Omental fat pad (tissue), 4 donors: ENCODE results near the gene NAXE. TPM values are rescaled to one million over a fixed set of nuclear protein-coding genes. Genes with fewer than 3 reads are reported as not detected.

Experiments used
- ATAC-seq: fragments of 150-250 bp; one replicate; pipeline ENCODE4 v1.9.1; 2016; ENCODE audit warnings: mild to moderate bottlenecking, moderate library complexity; ENCODE audit not compliant: low FRiP score
- DNase-seq: peaks from one replicate; pipeline ENCODE4 v3.0.0-alpha.2; 2019; ENCODE audit warnings: low spot score
- total RNA-seq, 4 donors: library from RNA; depleted of rRNA; stranded (reverse); fragments of >200 nt; gene quantifications; one replicate each; pipeline ENCODE4 v1.1.0, GENCODE V29; 2016
- TF ChIP-seq, protein P1 (sequence below), 3 donors: fragments of 450-650 bp; IDR thresholded peaks; one replicate each; pipeline ENCODE4 v1.5.1; 2016 to 2017; ENCODE audit warnings: antibody characterized with exemption in 3 of 3, mild to moderate bottlenecking in 3 of 3, moderate library complexity in 2 of 3

The NAXE gene
- total RNA-seq, 4 donors from 2014 or later, result 49.4 to 71.5 (median 58.9) TPM

DNA sequence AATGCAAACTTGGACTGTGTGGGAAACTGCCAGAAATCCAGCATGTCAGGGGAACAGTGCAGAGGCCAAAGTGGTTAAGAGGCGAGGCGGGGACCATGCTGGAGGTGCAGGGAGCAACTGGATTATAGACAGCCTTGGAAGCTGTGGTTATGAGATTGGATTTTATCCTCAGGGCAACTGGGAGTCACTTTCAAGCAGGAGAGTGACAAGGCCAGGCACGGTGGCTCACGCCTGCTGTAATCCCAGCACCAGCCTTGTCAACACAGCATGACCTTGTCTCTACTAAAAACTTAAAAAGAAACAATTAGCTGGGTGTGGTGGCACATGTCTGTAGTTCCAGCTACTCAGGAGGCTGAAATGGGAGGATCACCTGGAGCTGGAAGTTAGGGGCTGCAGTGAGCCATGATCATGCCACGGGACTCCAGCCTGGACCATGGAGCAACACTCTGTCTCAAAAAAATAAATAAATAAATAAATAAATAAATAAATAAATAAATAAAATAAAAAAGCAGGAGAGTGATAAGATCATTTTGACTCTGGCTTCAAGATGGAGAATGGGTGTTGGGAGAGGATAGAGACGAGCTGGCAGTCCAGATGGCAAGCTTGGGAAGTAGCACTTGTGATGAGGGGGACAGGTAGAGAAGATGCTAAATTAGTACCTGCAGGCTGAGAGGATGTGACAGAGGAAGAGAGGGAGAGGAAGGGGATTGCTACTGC, 31.2 kb downstream of the NAXE start:
- TF ChIP-seq, protein P1, sequence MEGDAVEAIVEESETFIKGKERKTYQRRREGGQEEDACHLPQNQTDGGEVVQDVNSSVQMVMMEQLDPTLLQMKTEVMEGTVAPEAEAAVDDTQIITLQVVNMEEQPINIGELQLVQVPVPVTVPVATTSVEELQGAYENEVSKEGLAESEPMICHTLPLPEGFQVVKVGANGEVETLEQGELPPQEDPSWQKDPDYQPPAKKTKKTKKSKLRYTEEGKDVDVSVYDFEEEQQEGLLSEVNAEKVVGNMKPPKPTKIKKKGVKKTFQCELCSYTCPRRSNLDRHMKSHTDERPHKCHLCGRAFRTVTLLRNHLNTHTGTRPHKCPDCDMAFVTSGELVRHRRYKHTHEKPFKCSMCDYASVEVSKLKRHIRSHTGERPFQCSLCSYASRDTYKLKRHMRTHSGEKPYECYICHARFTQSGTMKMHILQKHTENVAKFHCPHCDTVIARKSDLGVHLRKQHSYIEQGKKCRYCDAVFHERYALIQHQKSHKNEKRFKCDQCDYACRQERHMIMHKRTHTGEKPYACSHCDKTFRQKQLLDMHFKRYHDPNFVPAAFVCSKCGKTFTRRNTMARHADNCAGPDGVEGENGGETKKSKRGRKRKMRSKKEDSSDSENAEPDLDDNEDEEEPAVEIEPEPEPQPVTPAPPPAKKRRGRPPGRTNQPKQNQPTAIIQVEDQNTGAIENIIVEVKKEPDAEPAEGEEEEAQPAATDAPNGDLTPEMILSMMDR (IDR thresholded peaks at IDR 0.05), result no peak
- DNase-seq (no peak), ATAC-seq (no peak)

DNA sequence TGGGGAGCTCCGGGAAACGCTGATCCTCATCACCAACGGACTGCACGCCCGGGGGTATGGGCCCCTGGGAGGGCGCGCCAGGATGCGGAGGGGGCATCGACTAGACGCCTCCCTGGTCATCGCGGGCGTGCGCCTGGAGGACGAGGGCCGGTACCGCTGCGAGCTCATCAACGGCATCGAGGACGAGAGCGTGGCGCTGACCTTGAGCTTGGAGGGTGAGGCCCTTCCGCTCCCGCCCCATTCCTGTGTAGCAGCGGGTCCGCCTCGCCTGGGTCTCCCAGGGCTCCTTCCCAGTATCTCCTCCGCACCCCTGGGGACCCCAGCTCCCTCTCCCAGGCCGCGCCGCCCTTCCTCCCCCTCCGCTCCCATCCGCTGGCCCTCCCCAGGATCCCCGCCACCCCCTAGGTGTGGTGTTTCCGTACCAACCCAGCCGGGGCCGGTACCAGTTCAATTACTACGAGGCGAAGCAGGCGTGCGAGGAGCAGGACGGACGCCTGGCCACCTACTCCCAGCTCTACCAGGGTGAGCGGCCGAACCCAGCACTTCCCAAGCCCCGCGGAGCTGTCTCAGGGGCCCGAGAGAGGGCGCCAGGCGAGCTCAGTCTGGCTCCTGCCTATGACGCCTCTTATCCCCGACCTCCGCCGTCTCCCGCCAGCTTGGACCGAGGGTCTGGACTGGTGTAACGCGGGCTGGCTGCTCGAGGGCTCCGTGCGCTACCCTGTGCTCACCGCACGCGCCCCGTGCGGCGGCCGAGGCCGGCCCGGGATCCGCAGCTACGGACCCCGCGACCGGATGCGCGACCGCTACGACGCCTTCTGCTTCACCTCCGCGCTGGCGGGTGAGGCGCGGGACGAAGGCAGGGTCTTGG, 32.6 kb downstream of the NAXE start:
- ATAC-seq (peak; percentile 39), DNase-seq (no peak)
- TF ChIP-seq, protein P1 (IDR thresholded peaks at IDR 0.05), result no peak

DNA sequence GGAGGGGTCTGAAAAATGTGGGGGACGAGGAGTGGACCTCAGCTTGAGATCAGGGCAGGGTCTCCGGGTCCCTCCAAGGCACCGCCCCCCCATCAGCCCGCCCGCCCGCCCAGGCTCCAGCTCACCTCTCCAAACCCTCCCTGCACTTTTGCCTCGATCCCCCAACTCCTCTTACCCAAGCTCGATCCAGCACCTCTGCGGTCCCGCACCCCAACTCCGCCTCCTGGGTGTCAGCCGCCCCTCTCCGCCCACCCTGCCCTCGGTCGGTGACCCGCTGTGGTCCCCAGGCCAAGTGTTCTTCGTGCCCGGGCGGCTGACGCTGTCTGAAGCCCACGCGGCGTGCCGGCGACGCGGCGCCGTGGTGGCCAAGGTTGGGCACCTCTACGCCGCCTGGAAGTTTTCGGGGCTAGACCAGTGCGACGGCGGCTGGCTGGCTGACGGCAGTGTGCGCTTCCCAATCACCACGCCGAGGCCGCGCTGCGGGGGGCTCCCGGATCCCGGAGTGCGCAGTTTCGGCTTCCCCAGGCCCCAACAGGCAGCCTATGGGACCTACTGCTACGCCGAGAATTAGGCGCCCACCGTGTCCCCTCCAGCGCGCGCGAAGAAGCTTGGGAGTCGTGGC, 33.3 kb downstream of the NAXE start:
- ATAC-seq, result no peak
- TF ChIP-seq, protein P1 (IDR thresholded peaks at IDR 0.05), result no peak

DNA sequence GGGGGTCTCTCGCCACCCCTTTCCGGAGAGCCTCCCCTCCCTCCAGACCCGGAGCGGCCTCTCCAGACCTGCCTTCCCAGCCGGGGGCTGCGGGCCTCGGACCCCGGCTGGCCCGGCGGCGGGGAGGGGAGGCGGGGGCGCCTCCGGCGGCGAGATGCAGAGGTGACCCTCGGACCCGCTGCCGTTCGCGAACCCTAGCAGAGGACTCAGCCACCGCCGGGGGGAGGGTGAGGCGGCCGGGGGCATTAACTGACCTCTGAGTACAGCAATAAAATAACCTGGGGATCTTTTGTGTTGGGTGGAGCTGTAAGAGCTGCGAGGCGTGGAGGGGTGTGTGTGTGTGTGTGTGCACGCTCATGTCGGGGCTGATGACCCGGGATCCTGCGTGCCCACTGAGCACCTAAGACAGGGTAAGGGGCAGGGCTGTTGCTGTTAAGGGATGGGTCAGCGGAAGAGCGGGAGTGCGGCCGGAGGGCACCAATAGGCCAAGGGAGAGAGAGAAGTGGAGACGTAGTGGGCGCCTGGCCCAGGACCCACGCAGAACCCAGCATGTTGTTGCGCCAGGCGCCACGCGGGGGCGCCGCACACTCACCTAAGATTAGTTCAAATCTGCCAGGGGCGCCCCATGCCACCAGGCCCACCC, 34.0 kb downstream of the NAXE start:
- ATAC-seq (peak; percentile 67), DNase-seq (peak; percentile 56)
- TF ChIP-seq, protein P1 (IDR thresholded peaks at IDR 0.05), result peak in 1 of 3 donors; percentile 61

More for the DNA sequence above, 33.3 kb downstream of the NAXE start:
- no peak for DNase-seq

DNA sequence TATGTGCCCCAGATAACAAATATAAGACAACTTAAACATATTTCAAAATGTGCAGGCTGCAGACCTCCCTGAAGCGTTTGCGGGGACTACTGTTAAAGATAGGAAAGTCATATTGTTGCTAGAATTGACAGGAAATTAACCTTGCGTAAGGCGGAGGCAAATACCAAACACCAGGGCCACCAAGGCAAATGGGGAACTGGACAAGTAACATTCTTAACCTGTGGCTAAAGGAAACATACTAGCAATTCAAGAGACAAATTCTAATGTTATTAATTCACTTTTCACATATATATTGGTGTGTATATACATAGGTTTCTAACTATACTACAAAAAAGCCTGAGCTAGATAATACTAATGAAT, 34.5 kb downstream of the NAXE start:
- DNase-seq, result no peak
- ATAC-seq, result no peak
- TF ChIP-seq, protein P1 (IDR thresholded peaks at IDR 0.05), result no peak

DNA sequence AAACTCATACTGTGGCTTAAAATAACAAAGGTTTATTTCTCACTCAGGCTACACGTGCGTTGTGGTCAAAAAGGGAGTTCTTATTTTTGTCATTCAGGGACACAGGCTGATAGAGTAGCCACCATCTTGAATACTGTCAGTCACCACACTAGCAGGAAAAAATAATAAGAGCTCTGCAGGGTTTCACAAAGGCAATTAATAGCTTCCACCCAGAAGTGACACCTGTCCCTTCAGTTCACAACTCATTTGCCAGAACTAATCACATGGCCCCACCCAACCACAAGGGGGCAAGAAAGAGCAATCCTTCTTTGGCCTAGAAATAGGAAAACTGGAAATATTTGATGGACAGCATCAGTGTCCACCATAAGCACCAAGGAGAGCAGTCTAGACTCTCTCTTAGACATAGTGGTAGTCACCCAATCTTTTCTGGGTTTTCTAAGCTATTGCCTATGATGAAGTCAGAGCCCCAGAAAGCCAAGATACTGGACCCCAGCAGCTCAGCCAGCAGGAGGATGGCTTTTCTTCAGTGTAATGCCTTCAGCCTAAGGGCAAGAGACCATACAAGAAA, 35.8 kb downstream of the NAXE start:
- ATAC-seq (no peak), DNase-seq (no peak)
- TF ChIP-seq, protein P1 (IDR thresholded peaks at IDR 0.05), result no peak
